Liver (tissue), 3 donors: Measurements from ENCODE around the gene FILIP1.

ENCODE experiments used
- EGR1 ChIP-seq, 2 donors: IDR thresholded peaks; 2 replicates each; pipeline ENCODE4 v1.6.1; 2016 to 2018; ENCODE audit warnings: antibody characterized with exemption in 2 of 2, low read depth in 2 of 2
- HNF4A ChIP-seq, 2 donors: conservative IDR thresholded peaks; 2 replicates each; pipeline ENCODE4 v1.6.1; 2016; ENCODE audit warnings: antibody characterized with exemption in 2 of 2, mild to moderate bottlenecking in 2 of 2
- JUND ChIP-seq, 2 donors: IDR thresholded peaks; 2 replicates each; pipeline ENCODE4 v1.6.1; 2016; ENCODE audit warnings: antibody characterized with exemption in 2 of 2
- RAD21 ChIP-seq, 2 donors: IDR thresholded peaks; 2 replicates each; pipeline ENCODE4 v1.6.1; 2016; ENCODE audit warnings: antibody characterized with exemption in 2 of 2, mild to moderate bottlenecking in 2 of 2
- SP1 ChIP-seq: IDR thresholded peaks from 2 replicates; pipeline ENCODE4 v1.6.1; 2018; ENCODE audit warnings: antibody characterized with exemption, mild to moderate bottlenecking
- TAF1 ChIP-seq: conservative IDR thresholded peaks from 2 replicates; pipeline ENCODE4 v1.6.1; 2016; ENCODE audit warnings: antibody characterized with exemption, mild to moderate bottlenecking
- TF ChIP-seq, protein P1 (sequence below): fragments of 150-350 bp; IDR thresholded peaks from 2 replicates; pipeline ENCODE4 v1.5.1; 2017; ENCODE audit warnings: improper control_type of control experiment, low read depth, low read length; ENCODE audit not compliant: missing input control
- TF ChIP-seq, protein P2 (sequence below): IDR thresholded peaks from 2 replicates; pipeline ENCODE4 v1.6.1; 2016; ENCODE audit warnings: antibody characterized with exemption, mild to moderate bottlenecking
- TF ChIP-seq, protein P3 (sequence below): IDR thresholded peaks from 2 replicates; pipeline ENCODE4 v1.6.1; 2016; ENCODE audit warnings: antibody characterized with exemption
- donor health status: healthy.
- donor health status: healthy.

DNA sequence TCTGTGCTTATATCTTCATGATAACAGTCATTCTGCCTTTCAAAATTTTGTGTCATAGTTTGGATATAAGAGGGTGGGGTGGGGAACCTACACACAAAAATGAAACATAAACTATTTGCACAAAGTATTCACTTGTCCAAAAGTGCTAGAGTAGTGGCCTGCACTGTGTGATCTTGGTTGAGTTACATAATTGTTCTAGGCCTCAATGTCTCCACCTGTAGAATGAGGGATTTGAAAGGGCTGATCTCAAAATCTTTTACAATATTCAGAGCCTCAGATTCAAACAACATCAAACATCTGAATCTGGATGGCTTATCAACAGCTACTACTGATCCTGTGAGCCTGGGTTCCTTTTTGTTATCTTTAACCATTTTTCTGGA is 144.7 kb downstream of the FILIP1 start:
- TF ChIP-seq TAF1 = no peak
- TF ChIP-seq, protein P1, sequence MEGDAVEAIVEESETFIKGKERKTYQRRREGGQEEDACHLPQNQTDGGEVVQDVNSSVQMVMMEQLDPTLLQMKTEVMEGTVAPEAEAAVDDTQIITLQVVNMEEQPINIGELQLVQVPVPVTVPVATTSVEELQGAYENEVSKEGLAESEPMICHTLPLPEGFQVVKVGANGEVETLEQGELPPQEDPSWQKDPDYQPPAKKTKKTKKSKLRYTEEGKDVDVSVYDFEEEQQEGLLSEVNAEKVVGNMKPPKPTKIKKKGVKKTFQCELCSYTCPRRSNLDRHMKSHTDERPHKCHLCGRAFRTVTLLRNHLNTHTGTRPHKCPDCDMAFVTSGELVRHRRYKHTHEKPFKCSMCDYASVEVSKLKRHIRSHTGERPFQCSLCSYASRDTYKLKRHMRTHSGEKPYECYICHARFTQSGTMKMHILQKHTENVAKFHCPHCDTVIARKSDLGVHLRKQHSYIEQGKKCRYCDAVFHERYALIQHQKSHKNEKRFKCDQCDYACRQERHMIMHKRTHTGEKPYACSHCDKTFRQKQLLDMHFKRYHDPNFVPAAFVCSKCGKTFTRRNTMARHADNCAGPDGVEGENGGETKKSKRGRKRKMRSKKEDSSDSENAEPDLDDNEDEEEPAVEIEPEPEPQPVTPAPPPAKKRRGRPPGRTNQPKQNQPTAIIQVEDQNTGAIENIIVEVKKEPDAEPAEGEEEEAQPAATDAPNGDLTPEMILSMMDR = no peak
- TF ChIP-seq, protein P2, sequence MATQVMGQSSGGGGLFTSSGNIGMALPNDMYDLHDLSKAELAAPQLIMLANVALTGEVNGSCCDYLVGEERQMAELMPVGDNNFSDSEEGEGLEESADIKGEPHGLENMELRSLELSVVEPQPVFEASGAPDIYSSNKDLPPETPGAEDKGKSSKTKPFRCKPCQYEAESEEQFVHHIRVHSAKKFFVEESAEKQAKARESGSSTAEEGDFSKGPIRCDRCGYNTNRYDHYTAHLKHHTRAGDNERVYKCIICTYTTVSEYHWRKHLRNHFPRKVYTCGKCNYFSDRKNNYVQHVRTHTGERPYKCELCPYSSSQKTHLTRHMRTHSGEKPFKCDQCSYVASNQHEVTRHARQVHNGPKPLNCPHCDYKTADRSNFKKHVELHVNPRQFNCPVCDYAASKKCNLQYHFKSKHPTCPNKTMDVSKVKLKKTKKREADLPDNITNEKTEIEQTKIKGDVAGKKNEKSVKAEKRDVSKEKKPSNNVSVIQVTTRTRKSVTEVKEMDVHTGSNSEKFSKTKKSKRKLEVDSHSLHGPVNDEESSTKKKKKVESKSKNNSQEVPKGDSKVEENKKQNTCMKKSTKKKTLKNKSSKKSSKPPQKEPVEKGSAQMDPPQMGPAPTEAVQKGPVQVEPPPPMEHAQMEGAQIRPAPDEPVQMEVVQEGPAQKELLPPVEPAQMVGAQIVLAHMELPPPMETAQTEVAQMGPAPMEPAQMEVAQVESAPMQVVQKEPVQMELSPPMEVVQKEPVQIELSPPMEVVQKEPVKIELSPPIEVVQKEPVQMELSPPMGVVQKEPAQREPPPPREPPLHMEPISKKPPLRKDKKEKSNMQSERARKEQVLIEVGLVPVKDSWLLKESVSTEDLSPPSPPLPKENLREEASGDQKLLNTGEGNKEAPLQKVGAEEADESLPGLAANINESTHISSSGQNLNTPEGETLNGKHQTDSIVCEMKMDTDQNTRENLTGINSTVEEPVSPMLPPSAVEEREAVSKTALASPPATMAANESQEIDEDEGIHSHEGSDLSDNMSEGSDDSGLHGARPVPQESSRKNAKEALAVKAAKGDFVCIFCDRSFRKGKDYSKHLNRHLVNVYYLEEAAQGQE = no peak
- TF ChIP-seq, protein P3, sequence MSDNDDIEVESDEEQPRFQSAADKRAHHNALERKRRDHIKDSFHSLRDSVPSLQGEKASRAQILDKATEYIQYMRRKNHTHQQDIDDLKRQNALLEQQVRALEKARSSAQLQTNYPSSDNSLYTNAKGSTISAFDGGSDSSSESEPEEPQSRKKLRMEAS = no peak
- TF ChIP-seq RAD21 (IDR thresholded peaks at IDR 0.05) = no peak
- TF ChIP-seq JUND (IDR thresholded peaks at IDR 0.05) = no peak
- no peak for TF ChIP-seq SP1
- TF ChIP-seq HNF4A (conservative IDR thresholded peaks at IDR 0.05) = no peak
- no peak for TF ChIP-seq EGR1 (IDR thresholded peaks at IDR 0.05; ENCODE audit: low read depth in 2 of 2)
